OCI-LY7 (cell line): Measurements from ENCODE around the gene PSME3. TPM values are rescaled to one million over a fixed set of nuclear protein-coding genes. Genes with fewer than 3 reads are reported as not detected.

Experiments
- BruUV-seq: library from RNA; stranded (reverse); fragments of 400-500 nt; replicated peaks from 2 replicates; lab custom pipeline; 2021; lab: Mats Ljungman, UMichigan
- CTCF ChIA-PET: fragments of 300-600 bp; sonication (Branson Sonifier 250); formaldehyde crosslinking; loops from one replicate; lab custom pipeline; 2022; ENCODE audit warnings: antibody characterized with exemption; ENCODE audit not compliant: unreplicated experiment; lab: Charles Lee
- POLR2A ChIA-PET: fragments of 300-600 bp; sonication (Branson Sonifier 250); formaldehyde crosslinking; loops from one replicate; lab custom pipeline; 2022; ENCODE audit warnings: antibody characterized with exemption; lab: Charles Lee
- DNase-seq: peaks from one replicate; pipeline ENCODE4 v3.0.0-alpha.2; 2015; ENCODE audit warnings: low spot score
- H2AFZ ChIP-seq: fragments of 200-600 bp; sonication (generic), shearing (Covaris generic); 2 replicates; pipeline ENCODE4 v1.6.1; 2014; ENCODE audit warnings: mild to moderate bottlenecking, antibody characterized with exemption, low read length, moderate library complexity
- H3K27ac ChIP-seq: fragments of 200-600 bp; sonication (generic); 2 replicates; pipeline ENCODE4 v1.5.1; 2014; ENCODE audit warnings: mixed run types, low read depth, mild to moderate bottlenecking, moderate library complexity, low read length, inconsistent platforms; ENCODE audit not compliant: poor library complexity, severe bottlenecking
- H3K36me3 ChIP-seq: fragments of 200-600 bp; sonication (generic); 2 replicates; pipeline ENCODE4 v1.6.1; 2014; ENCODE audit warnings: mild to moderate bottlenecking, antibody characterized with exemption, low read length, moderate library complexity, mixed read lengths; ENCODE audit not compliant: insufficient read depth
- H3K4me1 ChIP-seq: fragments of 200-600 bp; sonication (generic); 2 replicates; pipeline ENCODE4 v1.5.1; 2014; ENCODE audit warnings: mild to moderate bottlenecking, low read length; ENCODE audit not compliant: insufficient read depth, poor library complexity, severe bottlenecking
- H3K4me2 ChIP-seq: fragments of 200-600 bp; sonication (generic); 2 replicates; pipeline ENCODE4 v1.6.1; 2014; ENCODE audit warnings: mild to moderate bottlenecking, low read length
- H3K4me3 ChIP-seq: fragments of 200-600 bp; sonication (generic); 2 replicates; pipeline ENCODE4 v1.5.1; 2014; ENCODE audit warnings: mild to moderate bottlenecking, low read depth, low read length; ENCODE audit not compliant: poor library complexity, severe bottlenecking
- H3K79me2 ChIP-seq: fragments of 200-600 bp; sonication (generic); 2 replicates; pipeline ENCODE4 v1.6.1; 2016; ENCODE audit warnings: low read depth, mild to moderate bottlenecking, low read length, moderate library complexity, mixed read lengths; ENCODE audit not compliant: insufficient read depth
- H3K9me2 ChIP-seq: fragments of 200-600 bp; sonication (generic); 2 replicates; pipeline ENCODE4 v1.6.1; 2016; ENCODE audit warnings: mild to moderate bottlenecking, low read length, mixed read lengths; ENCODE audit not compliant: insufficient read depth
- H3K9me3 ChIP-seq: fragments of 200-600 bp; sonication (generic); 2 replicates; pipeline ENCODE4 v1.6.1; 2014; ENCODE audit warnings: mild to moderate bottlenecking, mixed run types, low read length, mixed read lengths
- H4K20me1 ChIP-seq: fragments of 200-600 bp; sonication (generic); 2 replicates; pipeline ENCODE4 v1.6.1; 2014; ENCODE audit warnings: mild to moderate bottlenecking, antibody characterized with exemption, low read length, moderate library complexity, mixed read lengths; ENCODE audit not compliant: insufficient read depth
- CTCF ChIP-seq: fragments of 200-600 bp; sonication (generic); conservative IDR thresholded peaks from 2 replicates; pipeline ENCODE4 v1.5.1; 2014; ENCODE audit warnings: mild to moderate bottlenecking, antibody characterized with exemption, low read length, moderate library complexity, mixed read lengths
- EZH2phosphoT487 ChIP-seq: fragments of 200-600 bp; sonication (generic); IDR thresholded peaks from 2 replicates; pipeline ENCODE4 v1.6.1; 2018; ENCODE audit warnings: low read depth, borderline replicate concordance, mild to moderate bottlenecking, mixed run types, antibody characterized with exemption, low read length, moderate library complexity, mixed read lengths
- intact Hi-C: fragments of 100-400 bp; cut with micrococcal nuclease; formaldehyde crosslinking; loops from one replicate; pipeline ENCODE4 v1.10.0; 2022; ENCODE audit not compliant: unreplicated experiment
- total RNA-seq, 2 experiments: library from RNA; depleted of rRNA in 1 of 2; stranded (reverse); fragments of >200 nt in 1 of 2; shearing (Covaris generic) in 1 of 2; gene quantifications; 2 replicates each; pipeline ENCODE4 v1.2.3, GENCODE V29; 2014 to 2022

PSME3 gene
- total RNA-seq, 2 experiments from 2014 or later, result 81.9 to 167 TPM

DNA sequence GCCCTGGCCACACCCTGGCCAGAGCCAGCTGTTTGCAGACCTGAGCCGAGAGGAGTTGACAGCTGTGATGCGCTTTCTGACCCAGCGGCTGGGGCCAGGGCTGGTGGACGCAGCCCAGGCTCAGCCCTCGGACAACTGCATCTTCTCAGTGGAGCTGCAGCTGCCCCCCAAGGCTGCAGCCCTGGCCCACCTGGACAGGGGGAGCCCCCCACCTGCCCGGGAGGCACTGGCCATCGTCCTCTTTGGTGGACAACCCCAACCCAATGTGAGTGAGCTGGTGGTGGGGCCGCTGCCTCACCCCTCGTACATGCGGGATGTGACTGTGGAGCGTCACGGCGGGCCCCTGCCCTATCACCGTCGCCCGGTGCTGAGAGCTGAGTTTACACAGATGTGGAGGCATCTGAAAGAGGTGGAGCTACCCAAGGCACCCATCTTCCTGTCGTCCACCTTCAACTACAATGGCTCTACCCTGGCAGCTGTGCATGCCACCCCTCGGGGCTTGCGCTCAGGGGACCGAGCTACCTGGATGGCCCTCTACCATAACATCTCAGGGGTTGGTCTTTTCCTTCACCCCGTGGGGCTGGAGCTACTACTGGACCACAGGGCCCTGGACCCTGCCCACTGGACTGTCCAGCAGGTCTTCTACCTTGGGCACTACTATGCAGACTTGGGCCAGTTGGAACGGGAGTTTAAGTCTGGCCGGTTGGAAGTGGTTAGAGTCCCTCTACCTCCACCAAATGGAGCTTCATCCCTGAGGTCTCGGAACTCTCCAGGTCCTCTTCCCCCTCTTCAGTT lies 11.8 kb downstream of the PSME3 start:
- Histone ChIP-seq H4K20me1 (no peaks in the 10 kb centered on the region), H3K27ac (no peak overlapping the region), H3K4me1 (no peaks in the 10 kb centered on the region), H3K79me2 (no peaks in the 10 kb centered on the region), H3K9me2 (no peaks in the 10 kb centered on the region), H2AFZ (no peak overlapping the region), H3K4me2 (no peak overlapping the region), H3K36me3 (peaks cover 61% of the 10 kb centered on the region), H3K4me3 (no peak overlapping the region), H3K9me3 (no peaks in the 10 kb centered on the region)
- intact Hi-C loops, result no loop called here
- POLR2A ChIA-PET, result interaction anchor here (0.6 to 0.7 kb wide), 2 partner anchors 12 to 42 kb away, joined by 3 to 4 read pairs; no protein-coding TSS in a partner anchor
- CTCF ChIA-PET, result no interaction called here
- TF ChIP-seq CTCF, result no peak
- no peak for TF ChIP-seq EZH2phosphoT487
- DNase-seq, result no peak
- BruUV-seq, result no TSS peak

DNA sequence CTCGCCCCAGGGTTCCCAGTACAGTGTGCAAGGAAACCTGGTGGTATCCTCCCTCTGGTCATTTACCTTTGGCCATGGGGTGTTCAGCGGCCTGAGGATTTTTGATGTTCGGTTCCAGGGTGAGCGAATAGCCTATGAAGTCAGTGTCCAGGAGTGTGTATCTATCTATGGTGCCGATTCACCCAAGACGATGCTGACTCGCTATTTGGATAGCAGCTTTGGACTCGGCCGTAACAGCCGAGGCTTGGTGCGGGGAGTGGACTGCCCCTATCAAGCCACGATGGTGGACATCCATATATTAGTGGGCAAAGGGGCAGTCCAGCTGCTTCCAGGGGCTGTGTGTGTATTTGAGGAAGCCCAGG lies 12.3 kb downstream of the PSME3 start:
- H3K4me1 ChIP-seq, result no peaks in the 10 kb centered on the region
- peaks cover 55% of the 10 kb centered on the region for H3K36me3 ChIP-seq
- TF ChIP-seq CTCF, result no peak
- H3K4me2 ChIP-seq, result no peak overlapping the region
- no peaks in the 10 kb centered on the region for H3K9me3 ChIP-seq
- CTCF ChIA-PET, result no interaction called here
- H3K4me3 ChIP-seq, result no peak overlapping the region
- no TSS peak for BruUV-seq
- no peaks in the 10 kb centered on the region for H4K20me1 ChIP-seq
- H3K79me2 ChIP-seq, result no peaks in the 10 kb centered on the region
- no peak for DNase-seq
- intact Hi-C loops, result no loop called here
- POLR2A ChIA-PET, result interaction anchor here (0.7 kb wide), 1 partner anchor 13 kb away, joined by 3 read pairs; no protein-coding TSS in a partner anchor
- no peak overlapping the region for H3K27ac ChIP-seq
- no peak overlapping the region for H2AFZ ChIP-seq
- no peaks in the 10 kb centered on the region for H3K9me2 ChIP-seq

DNA sequence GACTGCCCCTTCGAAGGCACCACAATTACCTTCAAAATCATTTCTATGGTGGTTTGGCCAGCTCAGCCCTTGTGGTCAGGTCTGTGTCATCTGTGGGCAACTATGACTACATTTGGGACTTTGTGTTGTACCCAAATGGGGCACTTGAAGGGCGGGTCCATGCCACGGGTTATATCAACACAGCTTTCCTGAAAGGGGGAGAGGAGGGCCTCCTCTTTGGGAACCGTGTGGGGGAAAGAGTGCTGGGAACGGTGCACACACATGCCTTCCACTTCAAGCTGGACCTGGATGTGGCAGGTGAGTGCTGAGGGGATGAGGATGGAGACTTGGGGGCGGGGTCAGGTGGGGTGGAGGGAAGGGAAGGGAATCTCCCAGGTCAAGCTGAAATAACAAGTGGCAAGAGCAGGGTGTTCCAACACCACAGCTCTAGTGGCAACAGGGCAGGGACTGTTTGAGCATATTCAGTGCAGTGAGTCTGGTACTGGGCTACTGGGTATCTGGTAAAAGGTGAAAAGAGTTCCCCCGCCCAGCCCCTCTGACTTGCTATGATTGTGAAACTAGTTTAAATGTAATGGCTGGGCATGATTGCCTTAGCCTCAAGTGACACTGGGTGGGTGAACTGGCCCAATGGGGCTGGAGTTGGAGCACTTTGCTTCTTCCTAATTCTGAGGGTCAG lies 12.9 kb downstream of the PSME3 start:
- H4K20me1 ChIP-seq, result no peaks in the 10 kb centered on the region
- H3K4me3 ChIP-seq, result no peak overlapping the region
- DNase-seq, result no peak
- no peak overlapping the region for H3K27ac ChIP-seq
- H3K4me2 ChIP-seq, result no peak overlapping the region
- TF ChIP-seq EZH2phosphoT487 (no peak), CTCF (no peak)
- no peaks in the 10 kb centered on the region for H3K9me2 ChIP-seq
- H3K79me2 ChIP-seq, result no peaks in the 10 kb centered on the region
- intact Hi-C loops, result no loop called here
- CTCF ChIA-PET, result no interaction called here
- no peaks in the 10 kb centered on the region for H3K9me3 ChIP-seq
- H3K36me3 ChIP-seq, result peaks cover 52% of the 10 kb centered on the region
- POLR2A ChIA-PET, result interaction anchor here (0.7 kb wide), 1 partner anchor 13 kb away, joined by 3 read pairs; no protein-coding TSS in a partner anchor
- H2AFZ ChIP-seq, result no peak overlapping the region
- H3K4me1 ChIP-seq, result no peaks in the 10 kb centered on the region
- no TSS peak for BruUV-seq
